NCI-H1105 (cell line): Measurements from ENCODE around the gene MFAP5.
"Not testable (repeated sequence)": the region's sequence is repeated elsewhere in the genome, so short reads cannot be mapped to it uniquely, and the experiment has no call there.

ENCODE experiments used
- DNase-seq: peaks from one replicate; lab custom pipeline; 2025; lab: John Stamatoyannopoulos, UW

The MFAP5 gene

GRCh38 chr12:8675591-8676036, 13.0 kb upstream of the MFAP5 start:
- no peak for DNase-seq

GRCh38 chr12:8672381-8672780, 9.8 kb upstream of the MFAP5 start:
- no peak for DNase-seq

GRCh38 chr12:8668441-8668840, 5.8 kb upstream of the MFAP5 start:
- DNase-seq, result no peak

GRCh38 chr12:8667270-8667669, 4.6 kb upstream of the MFAP5 start:
- DNase-seq, result no peak

GRCh38 chr12:8665759-8666158, 3.1 kb upstream of the MFAP5 start:
- no peak for DNase-seq

GRCh38 chr12:8664228-8664913, 1.7 kb upstream of the MFAP5 start:
- no peak for DNase-seq

GRCh38 chr12:8661751-8662150, 875 bp downstream of the MFAP5 start:
- DNase-seq, result no peak

- no peak for DNase-seq
Observed at GRCh38 chr12:8661016-8661415, 1.6 kb downstream of the MFAP5 start.

- no peak for DNase-seq
Observed at GRCh38 chr12:8658346-8658745, 4.3 kb downstream of the MFAP5 start.

GRCh38 chr12:8655421-8655820, 7.2 kb downstream of the MFAP5 start:
- DNase-seq, result no peak

- DNase-seq, result no peak
Observed at GRCh38 chr12:8648576-8649205, 13.9 kb downstream of the MFAP5 start.

GRCh38 chr12:8647968-8648367, 14.7 kb downstream of the MFAP5 start:
- DNase-seq, result no peak

GRCh38 chr12:8644345-8645248, 18.0 kb downstream of the MFAP5 start:
- no peak for DNase-seq

- DNase-seq, result no peak
Observed at GRCh38 chr12:8642775-8643174, 19.9 kb downstream of the MFAP5 start.

GRCh38 chr12:8639936-8640335, 22.7 kb downstream of the MFAP5 start:
- no peak for DNase-seq

- no peak for DNase-seq
Observed at GRCh38 chr12:8638951-8639350, 23.7 kb downstream of the MFAP5 start.

GRCh38 chr12:8637666-8638065, 25.0 kb downstream of the MFAP5 start:
- no peak for DNase-seq

GRCh38 chr12:8637244-8637643, 25.4 kb downstream of the MFAP5 start:
- DNase-seq, result no peak

- DNase-seq, result no peak
Observed at GRCh38 chr12:8636581-8636980, 26.0 kb downstream of the MFAP5 start.

- DNase-seq, result not testable (repeated sequence)
Observed at GRCh38 chr12:8636007-8636346, 26.6 kb downstream of the MFAP5 start.

- not testable (repeated sequence) for DNase-seq
Observed at GRCh38 chr12:8635342-8636006, 27.2 kb downstream of the MFAP5 start.

- no peak for DNase-seq
Observed at GRCh38 chr12:8630131-8630530, 32.5 kb downstream of the MFAP5 start.
